WTC11 (cell line): Measurements from ENCODE around the gene SLC6A1. TPM values are rescaled to one million over a fixed set of nuclear protein-coding genes. Genes with fewer than 3 reads are reported as not detected.

Source experiments
- ATAC-seq: fragments of 200-7000 bp; cut with Tn5 transposase; 2 replicates; pipeline ENCODE4 v1.10.0; 2021; ENCODE audit warnings: mild to moderate bottlenecking, moderate library complexity
- CTCF ChIA-PET: fragments of 300-600 bp; sonication (Branson Sonifier 250); formaldehyde crosslinking; loops from one replicate; lab custom pipeline; 2021; ENCODE audit warnings: antibody characterized with exemption; lab: Charles Lee
- POLR2A ChIA-PET: fragments of 350-600 bp; sonication (Branson Sonifier 250); formaldehyde crosslinking; loops from one replicate; lab custom pipeline; 2021; ENCODE audit warnings: antibody characterized with exemption; lab: Charles Lee
- DNase-seq: peaks from one replicate; pipeline ENCODE4 v3.0.0; 2021; ENCODE audit warnings: low spot score
- H3K27ac Mint-ChIP-seq: 2 replicates; pipeline ENCODE4 v1.8.0; 2021; ENCODE audit warnings: mixed read lengths
- H3K27me3 Mint-ChIP-seq: 2 replicates; pipeline ENCODE4 v1.8.0; 2021; ENCODE audit warnings: low read depth, mild to moderate bottlenecking, moderate library complexity, mixed read lengths
- H3K36me3 Mint-ChIP-seq: 2 replicates; pipeline ENCODE4 v1.8.0; 2021; ENCODE audit warnings: mixed read lengths
- H3K4me1 Mint-ChIP-seq: 2 replicates; pipeline ENCODE4 v1.8.0; 2022; ENCODE audit warnings: mixed read lengths
- H3K4me3 Mint-ChIP-seq: 2 replicates; pipeline ENCODE4 v1.8.0; 2021; ENCODE audit warnings: mild to moderate bottlenecking, moderate library complexity, mixed read lengths
- H3K9me3 Mint-ChIP-seq: 2 replicates; pipeline ENCODE4 v1.8.0; 2021; ENCODE audit warnings: mixed read lengths
- ATF6 ChIP-seq: sonication (generic); formaldehyde crosslinking; IDR thresholded peaks from 2 replicates; pipeline ENCODE4 v1.8.1; 2023; ENCODE audit warnings: mild to moderate bottlenecking, missing genetic modification reagents
- CDX4 ChIP-seq: fragments of 250-450 bp; sonication (Bioruptor Pico); IDR thresholded peaks from 2 replicates; pipeline ENCODE4 v1.9.0; 2021; ENCODE audit warnings: moderate library complexity, mild to moderate bottlenecking, inconsistent platforms, borderline replicate concordance
- GABPB1 ChIP-seq: sonication (generic); formaldehyde crosslinking; IDR thresholded peaks from 2 replicates; pipeline ENCODE4 v1.8.1; 2023; ENCODE audit warnings: mild to moderate bottlenecking, missing genetic modification reagents
- MYBL2 ChIP-seq: sonication (generic); formaldehyde crosslinking; IDR thresholded peaks from 2 replicates; pipeline ENCODE4 v1.8.1; 2023; ENCODE audit warnings: mild to moderate bottlenecking, moderate library complexity, missing genetic modification reagents
- NFATC4 ChIP-seq: fragments of 250-450 bp; sonication (Bioruptor Pico); IDR thresholded peaks from 2 replicates; pipeline ENCODE4 v1.9.0; 2021; ENCODE audit warnings: mild to moderate bottlenecking
- NFYB ChIP-seq: sonication (generic); formaldehyde crosslinking; conservative IDR thresholded peaks from 2 replicates; pipeline ENCODE4 v1.8.0; 2022; ENCODE audit warnings: low read depth, missing genetic modification reagents
- NR1H2 ChIP-seq: sonication (generic); formaldehyde crosslinking; IDR thresholded peaks from 2 replicates; pipeline ENCODE4 v1.9.0; 2021; ENCODE audit warnings: mild to moderate bottlenecking, moderate library complexity, missing genetic modification reagents
- RELA ChIP-seq: sonication (generic); formaldehyde crosslinking; IDR thresholded peaks from 2 replicates; pipeline ENCODE4 v1.8.1; 2022; ENCODE audit warnings: missing genetic modification reagents, mild to moderate bottlenecking, borderline replicate concordance
- SOX15 ChIP-seq: fragments of 250-450 bp; sonication (Bioruptor Pico); IDR thresholded peaks from 2 replicates; pipeline ENCODE4 v1.9.0; 2021; ENCODE audit warnings: mild to moderate bottlenecking
- TEAD1 ChIP-seq: sonication (generic); formaldehyde crosslinking; IDR thresholded peaks from 2 replicates; pipeline ENCODE4 v1.8.0; 2022; ENCODE audit warnings: mild to moderate bottlenecking, missing genetic modification reagents
- TEAD4 ChIP-seq: sonication (generic); formaldehyde crosslinking; IDR thresholded peaks from 2 replicates; pipeline ENCODE4 v1.8.0; 2022; ENCODE audit warnings: mild to moderate bottlenecking, missing genetic modification reagents
- USF2 ChIP-seq: sonication (generic); formaldehyde crosslinking; IDR thresholded peaks from 2 replicates; pipeline ENCODE4 v1.8.1; 2023; ENCODE audit warnings: mild to moderate bottlenecking, missing genetic modification reagents, moderate library complexity
- ZNF138 ChIP-seq: sonication (generic); formaldehyde crosslinking; conservative IDR thresholded peaks from 2 replicates; pipeline ENCODE4 v1.8.1; 2022; ENCODE audit warnings: mild to moderate bottlenecking, moderate library complexity, missing genetic modification reagents
- ZNF232 ChIP-seq: sonication (generic); formaldehyde crosslinking; IDR thresholded peaks from 2 replicates; pipeline ENCODE4 v1.8.0; 2022; ENCODE audit warnings: mild to moderate bottlenecking, missing genetic modification reagents
- ZNF317 ChIP-seq: sonication (generic); formaldehyde crosslinking; IDR thresholded peaks from 2 replicates; pipeline ENCODE4 v1.8.1; 2023; ENCODE audit warnings: low read depth, mild to moderate bottlenecking, moderate library complexity, missing genetic modification reagents, borderline replicate concordance
- ZNF423 ChIP-seq: fragments of 250-450 bp; sonication (Bioruptor Pico); IDR thresholded peaks from 2 replicates; pipeline ENCODE4 v2.1.2; 2022; ENCODE audit warnings: mild to moderate bottlenecking, moderate library complexity
- total RNA-seq: library from RNA; stranded (reverse); gene quantifications from 3 replicates; pipeline ENCODE4 v1.2.3, GENCODE V29; 2021
- TF ChIP-seq, protein P1 (sequence below): sonication (generic); formaldehyde crosslinking; IDR thresholded peaks from 2 replicates; pipeline ENCODE4 v1.8.0; 2023; ENCODE audit warnings: missing genetic modification reagents, mild to moderate bottlenecking, borderline replicate concordance
- TF ChIP-seq, protein P2 (sequence below): sonication (generic); formaldehyde crosslinking; IDR thresholded peaks from 2 replicates; pipeline ENCODE4 v1.8.1; 2022; ENCODE audit warnings: mild to moderate bottlenecking, missing genetic modification reagents, moderate library complexity, borderline replicate concordance
- TF ChIP-seq, protein P3 (sequence below): sonication (generic); formaldehyde crosslinking; IDR thresholded peaks from 2 replicates; pipeline ENCODE4 v1.8.1; 2023; ENCODE audit warnings: mild to moderate bottlenecking, missing genetic modification reagents, moderate library complexity
- TF ChIP-seq, protein P4 (sequence below): sonication (generic); formaldehyde crosslinking; IDR thresholded peaks from 2 replicates; pipeline ENCODE4 v1.8.1; 2023; ENCODE audit warnings: mild to moderate bottlenecking, moderate library complexity, missing genetic modification reagents

SLC6A1 gene
- total RNA-seq, 1 experiment from 2014 or later: 0.72 TPM

- TF ChIP-seq, protein P1, sequence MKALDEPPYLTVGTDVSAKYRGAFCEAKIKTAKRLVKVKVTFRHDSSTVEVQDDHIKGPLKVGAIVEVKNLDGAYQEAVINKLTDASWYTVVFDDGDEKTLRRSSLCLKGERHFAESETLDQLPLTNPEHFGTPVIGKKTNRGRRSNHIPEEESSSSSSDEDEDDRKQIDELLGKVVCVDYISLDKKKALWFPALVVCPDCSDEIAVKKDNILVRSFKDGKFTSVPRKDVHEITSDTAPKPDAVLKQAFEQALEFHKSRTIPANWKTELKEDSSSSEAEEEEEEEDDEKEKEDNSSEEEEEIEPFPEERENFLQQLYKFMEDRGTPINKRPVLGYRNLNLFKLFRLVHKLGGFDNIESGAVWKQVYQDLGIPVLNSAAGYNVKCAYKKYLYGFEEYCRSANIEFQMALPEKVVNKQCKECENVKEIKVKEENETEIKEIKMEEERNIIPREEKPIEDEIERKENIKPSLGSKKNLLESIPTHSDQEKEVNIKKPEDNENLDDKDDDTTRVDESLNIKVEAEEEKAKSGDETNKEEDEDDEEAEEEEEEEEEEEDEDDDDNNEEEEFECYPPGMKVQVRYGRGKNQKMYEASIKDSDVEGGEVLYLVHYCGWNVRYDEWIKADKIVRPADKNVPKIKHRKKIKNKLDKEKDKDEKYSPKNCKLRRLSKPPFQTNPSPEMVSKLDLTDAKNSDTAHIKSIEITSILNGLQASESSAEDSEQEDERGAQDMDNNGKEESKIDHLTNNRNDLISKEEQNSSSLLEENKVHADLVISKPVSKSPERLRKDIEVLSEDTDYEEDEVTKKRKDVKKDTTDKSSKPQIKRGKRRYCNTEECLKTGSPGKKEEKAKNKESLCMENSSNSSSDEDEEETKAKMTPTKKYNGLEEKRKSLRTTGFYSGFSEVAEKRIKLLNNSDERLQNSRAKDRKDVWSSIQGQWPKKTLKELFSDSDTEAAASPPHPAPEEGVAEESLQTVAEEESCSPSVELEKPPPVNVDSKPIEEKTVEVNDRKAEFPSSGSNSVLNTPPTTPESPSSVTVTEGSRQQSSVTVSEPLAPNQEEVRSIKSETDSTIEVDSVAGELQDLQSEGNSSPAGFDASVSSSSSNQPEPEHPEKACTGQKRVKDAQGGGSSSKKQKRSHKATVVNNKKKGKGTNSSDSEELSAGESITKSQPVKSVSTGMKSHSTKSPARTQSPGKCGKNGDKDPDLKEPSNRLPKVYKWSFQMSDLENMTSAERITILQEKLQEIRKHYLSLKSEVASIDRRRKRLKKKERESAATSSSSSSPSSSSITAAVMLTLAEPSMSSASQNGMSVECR (CRISPR knock-in tag): no peak
- H3K27ac Mint-ChIP-seq: no peak overlapping the region
- peaks cover 33% of the 10 kb centered on the region for H3K27me3 Mint-ChIP-seq
- H3K4me3 Mint-ChIP-seq: no peak overlapping the region
- no peak for DNase-seq
- ChIA-PET CTCF (interaction anchor here (0.6 to 5.0 kb wide), 56 partner anchors 10 to 437 kb away, joined by 3 to 111 read pairs (median 6); partner anchors contain the start of genes ATG7 and HRH1), POLR2A (interaction anchor here (1.2 kb wide), 1 partner anchor 187 kb away, joined by 3 read pairs; no protein-coding TSS in a partner anchor)
- no peak for ATAC-seq
- no peaks in the 10 kb centered on the region for H3K4me1 Mint-ChIP-seq
- peaks cover 10% of the 10 kb centered on the region for H3K36me3 Mint-ChIP-seq
- peaks cover 18% of the 10 kb centered on the region for H3K9me3 Mint-ChIP-seq
These were observed 67.2 kb downstream of the SLC6A1 start for GRCh38 chr3:11059799-11060115.

DNA sequence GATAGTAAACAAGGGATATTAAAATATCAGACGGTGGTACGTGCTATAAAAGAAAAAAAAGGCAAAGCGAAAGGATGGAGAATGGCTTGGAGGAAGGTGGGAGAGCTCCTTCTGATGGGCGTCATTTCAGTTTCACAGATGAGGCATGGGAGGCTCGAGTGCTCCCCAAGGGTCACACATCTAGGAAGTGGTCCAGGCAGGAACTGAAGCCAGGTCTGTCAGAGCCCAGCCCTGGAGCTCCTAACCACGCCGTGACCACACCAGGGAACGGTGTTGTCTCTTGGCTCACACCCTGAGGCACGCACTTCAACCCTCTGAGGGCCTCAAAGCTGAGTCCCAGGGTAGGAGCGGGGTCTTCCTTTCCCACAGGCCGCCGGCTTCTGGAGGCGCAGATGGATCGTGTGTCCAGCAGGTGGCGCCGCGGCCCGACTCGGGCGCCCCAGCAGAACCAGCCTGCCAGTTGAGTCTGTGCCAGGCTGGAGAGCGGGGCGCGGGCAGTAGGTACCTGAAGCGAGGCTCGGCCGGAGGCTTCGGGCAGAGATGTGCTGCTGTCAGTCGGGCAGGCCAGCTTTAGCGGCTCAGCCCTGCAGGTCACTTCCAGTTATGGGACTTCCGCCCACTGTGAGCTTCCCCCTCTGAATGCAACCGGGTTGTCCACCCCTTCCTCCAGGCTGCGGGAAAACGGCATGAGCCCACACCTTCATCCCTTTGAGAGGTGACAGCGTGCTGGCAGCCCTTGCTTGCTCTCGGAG, 68.1 kb downstream of the SLC6A1 start:
- ATAC-seq: peak; percentile 87
- H3K4me1 Mint-ChIP-seq: no peaks in the 10 kb centered on the region
- H3K4me3 Mint-ChIP-seq: peak overlapping the region; percentile 60
- ChIA-PET POLR2A (interaction anchor here (1.2 kb wide), 1 partner anchor 188 kb away, joined by 3 read pairs; no protein-coding TSS in a partner anchor), CTCF (interaction anchor here (0.6 to 5.0 kb wide), 83 partner anchors 10 to 744 kb away, joined by 3 to 111 read pairs (median 4); partner anchors contain the start of gene HRH1)
- DNase-seq: peak; percentile 80
- peaks cover 27% of the 10 kb centered on the region for H3K9me3 Mint-ChIP-seq
- H3K36me3 Mint-ChIP-seq: peaks cover 15% of the 10 kb centered on the region
- H3K27me3 Mint-ChIP-seq: peaks cover 35% of the 10 kb centered on the region
- H3K27ac Mint-ChIP-seq: no peak overlapping the region
- TF ChIP-seq, protein P2, sequence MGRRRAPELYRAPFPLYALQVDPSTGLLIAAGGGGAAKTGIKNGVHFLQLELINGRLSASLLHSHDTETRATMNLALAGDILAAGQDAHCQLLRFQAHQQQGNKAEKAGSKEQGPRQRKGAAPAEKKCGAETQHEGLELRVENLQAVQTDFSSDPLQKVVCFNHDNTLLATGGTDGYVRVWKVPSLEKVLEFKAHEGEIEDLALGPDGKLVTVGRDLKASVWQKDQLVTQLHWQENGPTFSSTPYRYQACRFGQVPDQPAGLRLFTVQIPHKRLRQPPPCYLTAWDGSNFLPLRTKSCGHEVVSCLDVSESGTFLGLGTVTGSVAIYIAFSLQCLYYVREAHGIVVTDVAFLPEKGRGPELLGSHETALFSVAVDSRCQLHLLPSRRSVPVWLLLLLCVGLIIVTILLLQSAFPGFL (CRISPR knock-in tag): no peak
- TF ChIP-seq MYBL2 (CRISPR knock-in tag): no peak
- TF ChIP-seq NR1H2 (CRISPR knock-in tag): no peak
- TF ChIP-seq ZNF423 (CRISPR knock-in tag): no peak
- TF ChIP-seq, protein P3, sequence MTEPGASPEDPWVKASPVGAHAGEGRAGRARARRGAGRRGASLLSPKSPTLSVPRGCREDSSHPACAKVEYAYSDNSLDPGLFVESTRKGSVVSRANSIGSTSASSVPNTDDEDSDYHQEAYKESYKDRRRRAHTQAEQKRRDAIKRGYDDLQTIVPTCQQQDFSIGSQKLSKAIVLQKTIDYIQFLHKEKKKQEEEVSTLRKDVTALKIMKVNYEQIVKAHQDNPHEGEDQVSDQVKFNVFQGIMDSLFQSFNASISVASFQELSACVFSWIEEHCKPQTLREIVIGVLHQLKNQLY (CRISPR knock-in tag): no peak
- no peak for TF ChIP-seq GABPB1 (CRISPR knock-in tag)
- no peak for TF ChIP-seq ZNF138
- no peak for TF ChIP-seq ZNF232
- TF ChIP-seq ATF6 (CRISPR knock-in tag): no peak
- no peak for TF ChIP-seq CDX4 (CRISPR knock-in tag)
- TF ChIP-seq TEAD1: peak; percentile 50; the same call in 1 of the 2 replicates
- no peak for TF ChIP-seq ZNF317 (CRISPR knock-in tag)
- no peak for TF ChIP-seq TEAD4 (CRISPR knock-in tag)
- TF ChIP-seq USF2: no peak
- TF ChIP-seq NFATC4 (CRISPR knock-in tag): no peak
- no peak for TF ChIP-seq RELA (CRISPR knock-in tag)
- no peak for TF ChIP-seq NFYB (CRISPR knock-in tag)
- TF ChIP-seq SOX15 (CRISPR knock-in tag): no peak
- TF ChIP-seq, protein P4, sequence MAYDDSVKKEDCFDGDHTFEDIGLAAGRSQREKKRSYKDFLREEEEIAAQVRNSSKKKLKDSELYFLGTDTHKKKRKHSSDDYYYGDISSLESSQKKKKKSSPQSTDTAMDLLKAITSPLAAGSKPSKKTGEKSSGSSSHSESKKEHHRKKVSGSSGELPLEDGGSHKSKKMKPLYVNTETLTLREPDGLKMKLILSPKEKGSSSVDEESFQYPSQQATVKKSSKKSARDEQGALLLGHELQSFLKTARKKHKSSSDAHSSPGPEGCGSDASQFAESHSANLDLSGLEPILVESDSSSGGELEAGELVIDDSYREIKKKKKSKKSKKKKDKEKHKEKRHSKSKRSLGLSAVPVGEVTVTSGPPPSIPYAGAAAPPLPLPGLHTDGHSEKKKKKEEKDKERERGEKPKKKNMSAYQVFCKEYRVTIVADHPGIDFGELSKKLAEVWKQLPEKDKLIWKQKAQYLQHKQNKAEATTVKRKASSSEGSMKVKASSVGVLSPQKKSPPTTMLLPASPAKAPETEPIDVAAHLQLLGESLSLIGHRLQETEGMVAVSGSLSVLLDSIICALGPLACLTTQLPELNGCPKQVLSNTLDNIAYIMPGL (CRISPR knock-in tag): peak; percentile 59; the same call in 1 of the 2 replicates
